GM20000 (cell line): ENCODE measurements around the gene RPL13.

ENCODE experiments used
- DNase-seq: peaks from one replicate; pipeline ENCODE4 v3.0.0; 2012; ENCODE audit warnings: low spot score
- TF ChIP-seq, protein P1 (sequence below): IDR thresholded peaks from 2 replicates; pipeline ENCODE4 v1.5.1; 2012; ENCODE audit warnings: mild to moderate bottlenecking, control low read depth; ENCODE audit errors: extremely low read depth, missing control alignments

The RPL13 gene

DNA sequence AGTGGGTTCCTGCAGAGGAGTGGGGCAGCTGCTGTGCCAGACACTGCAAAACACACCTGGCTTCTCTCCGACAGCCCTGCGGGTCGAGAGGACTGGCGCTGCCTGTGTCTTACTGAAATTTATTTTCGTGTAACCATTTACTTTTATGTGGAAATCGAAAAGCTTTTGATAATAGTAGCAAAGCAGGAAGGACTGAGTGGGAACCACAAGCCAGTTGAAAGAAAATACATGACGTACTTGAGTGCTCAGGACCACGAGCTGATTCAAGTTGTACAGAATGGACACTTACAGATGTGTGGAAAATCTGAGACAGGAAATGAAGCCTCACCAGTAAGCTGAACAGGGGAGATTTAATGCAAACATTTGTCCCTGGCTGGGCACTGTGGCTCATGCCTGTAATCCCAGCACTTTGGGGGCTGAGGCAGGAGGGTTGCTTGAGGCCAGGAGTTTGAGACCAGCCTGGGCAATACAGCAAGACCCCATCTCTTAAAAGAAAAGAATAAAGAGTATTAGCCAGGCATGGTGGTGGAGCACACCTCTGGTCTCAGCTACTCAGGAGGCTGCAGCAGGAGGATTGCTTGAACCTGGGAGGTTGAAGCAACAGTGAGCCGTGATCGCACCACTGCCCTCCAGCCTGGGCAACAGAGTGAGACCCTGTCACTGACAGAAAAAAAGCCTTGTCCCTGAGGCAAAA, 11.3 kb upstream of the RPL13 start:
- DNase-seq: no peak
- TF ChIP-seq, protein P1, sequence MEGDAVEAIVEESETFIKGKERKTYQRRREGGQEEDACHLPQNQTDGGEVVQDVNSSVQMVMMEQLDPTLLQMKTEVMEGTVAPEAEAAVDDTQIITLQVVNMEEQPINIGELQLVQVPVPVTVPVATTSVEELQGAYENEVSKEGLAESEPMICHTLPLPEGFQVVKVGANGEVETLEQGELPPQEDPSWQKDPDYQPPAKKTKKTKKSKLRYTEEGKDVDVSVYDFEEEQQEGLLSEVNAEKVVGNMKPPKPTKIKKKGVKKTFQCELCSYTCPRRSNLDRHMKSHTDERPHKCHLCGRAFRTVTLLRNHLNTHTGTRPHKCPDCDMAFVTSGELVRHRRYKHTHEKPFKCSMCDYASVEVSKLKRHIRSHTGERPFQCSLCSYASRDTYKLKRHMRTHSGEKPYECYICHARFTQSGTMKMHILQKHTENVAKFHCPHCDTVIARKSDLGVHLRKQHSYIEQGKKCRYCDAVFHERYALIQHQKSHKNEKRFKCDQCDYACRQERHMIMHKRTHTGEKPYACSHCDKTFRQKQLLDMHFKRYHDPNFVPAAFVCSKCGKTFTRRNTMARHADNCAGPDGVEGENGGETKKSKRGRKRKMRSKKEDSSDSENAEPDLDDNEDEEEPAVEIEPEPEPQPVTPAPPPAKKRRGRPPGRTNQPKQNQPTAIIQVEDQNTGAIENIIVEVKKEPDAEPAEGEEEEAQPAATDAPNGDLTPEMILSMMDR: no peak

DNA sequence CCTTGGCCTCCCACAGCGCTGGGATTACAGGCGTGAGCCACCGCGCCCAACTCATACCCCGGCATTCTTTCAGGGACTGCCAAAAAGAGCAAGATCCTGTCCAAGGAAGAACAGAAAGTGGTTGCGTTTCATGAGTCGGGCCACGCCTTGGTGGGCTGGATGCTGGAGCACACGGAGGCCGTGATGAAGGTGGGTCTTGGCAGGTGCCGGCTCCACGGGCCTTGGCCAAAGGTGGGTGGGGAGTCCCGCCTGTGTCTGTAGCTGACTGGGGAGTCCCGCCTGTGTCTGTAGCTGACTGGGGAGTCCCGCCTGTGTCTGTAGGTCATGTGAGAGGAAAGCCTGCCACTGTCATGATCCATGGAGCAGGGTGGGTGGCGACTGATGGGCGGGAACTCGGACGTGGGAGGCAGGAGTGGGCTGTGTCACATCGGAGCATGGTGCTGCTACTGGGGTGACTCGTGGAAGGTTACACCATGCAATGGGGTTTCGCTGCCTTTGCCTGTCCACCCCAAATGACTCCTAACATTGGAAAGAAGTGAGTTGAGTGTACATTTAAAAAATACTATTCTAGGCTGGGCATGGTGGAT, 10.0 kb upstream of the RPL13 start:
- no peak for DNase-seq
- TF ChIP-seq, protein P1: no peak

DNA sequence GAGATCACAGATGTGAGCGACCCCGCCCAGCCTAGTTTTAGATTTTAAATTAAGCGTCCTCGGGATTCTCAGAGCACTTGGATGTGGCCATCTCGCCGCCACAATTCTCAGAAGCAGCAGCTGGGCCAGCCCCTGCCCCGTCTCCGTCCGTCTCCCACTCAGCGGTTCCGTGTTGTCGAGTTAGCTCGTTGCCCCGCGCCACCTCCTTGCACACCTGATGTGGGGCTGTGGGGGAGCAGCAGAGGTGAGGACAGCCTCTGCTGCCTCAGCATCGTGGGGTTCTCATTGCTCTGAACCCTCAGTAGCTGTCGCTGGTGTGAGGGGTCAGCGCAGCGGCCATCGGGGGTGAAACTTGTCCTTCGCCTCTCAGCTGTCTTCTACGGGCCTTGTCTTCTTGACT, 8.2 kb upstream of the RPL13 start:
- TF ChIP-seq, protein P1: no peak
- no peak for DNase-seq

DNA sequence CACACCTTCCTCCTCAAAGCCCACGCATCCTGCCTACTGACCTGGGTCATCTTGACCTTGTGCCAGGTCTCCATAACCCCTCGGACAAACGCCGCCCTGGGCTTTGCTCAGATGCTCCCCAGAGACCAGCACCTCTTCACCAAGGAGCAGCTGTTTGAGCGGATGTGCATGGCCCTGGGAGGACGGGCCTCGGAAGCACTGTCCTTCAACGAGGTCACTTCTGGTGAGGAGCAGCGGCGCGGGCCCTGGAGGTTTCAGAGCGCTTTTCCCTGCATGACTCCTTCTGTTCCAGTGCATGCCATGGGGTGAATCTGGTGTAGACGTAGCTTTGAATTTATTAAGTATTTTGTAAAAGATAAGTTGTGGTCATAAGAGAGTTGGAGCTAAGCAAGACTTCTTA, 7.6 kb upstream of the RPL13 start:
- TF ChIP-seq, protein P1: no peak

DNA sequence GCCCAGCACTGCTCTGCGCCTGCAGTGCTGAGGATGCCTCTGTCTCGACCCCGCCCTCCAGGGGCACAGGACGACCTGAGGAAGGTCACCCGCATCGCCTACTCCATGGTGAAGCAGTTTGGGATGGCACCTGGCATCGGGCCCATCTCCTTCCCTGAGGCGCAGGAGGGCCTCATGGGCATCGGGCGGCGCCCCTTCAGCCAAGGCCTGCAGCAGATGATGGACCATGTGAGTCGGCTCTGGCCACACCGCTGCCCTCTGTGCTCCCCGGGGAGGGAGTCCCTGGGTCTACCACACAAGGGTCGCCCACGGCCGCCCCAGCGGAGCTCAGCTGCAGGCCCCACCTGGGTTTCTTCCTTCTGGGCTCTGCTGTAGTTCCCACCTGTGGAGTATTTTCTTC, 6.7 kb upstream of the RPL13 start:
- TF ChIP-seq, protein P1: no peak
- no peak for DNase-seq

More for the DNA sequence above, 7.6 kb upstream of the RPL13 start:
- DNase-seq: no peak

DNA sequence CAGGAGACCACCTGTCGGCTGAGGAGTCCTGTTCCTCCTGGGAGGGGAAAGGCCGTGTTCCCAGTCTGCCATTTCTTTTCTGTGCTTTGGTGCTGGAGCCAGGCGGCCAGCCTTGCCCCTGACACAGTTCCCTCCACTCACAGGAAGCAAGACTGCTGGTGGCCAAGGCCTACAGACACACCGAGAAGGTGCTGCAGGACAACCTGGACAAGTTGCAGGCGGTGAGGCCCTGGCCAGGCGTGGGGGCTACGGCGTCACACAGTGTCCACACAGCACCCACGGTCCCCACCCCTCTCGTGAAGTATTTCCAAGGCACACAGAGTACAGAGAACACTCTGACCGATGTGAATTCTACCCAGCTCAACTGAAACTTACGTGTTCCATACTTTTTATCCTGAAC, 6.1 kb upstream of the RPL13 start:
- DNase-seq: no peak
- TF ChIP-seq, protein P1: no peak

DNA sequence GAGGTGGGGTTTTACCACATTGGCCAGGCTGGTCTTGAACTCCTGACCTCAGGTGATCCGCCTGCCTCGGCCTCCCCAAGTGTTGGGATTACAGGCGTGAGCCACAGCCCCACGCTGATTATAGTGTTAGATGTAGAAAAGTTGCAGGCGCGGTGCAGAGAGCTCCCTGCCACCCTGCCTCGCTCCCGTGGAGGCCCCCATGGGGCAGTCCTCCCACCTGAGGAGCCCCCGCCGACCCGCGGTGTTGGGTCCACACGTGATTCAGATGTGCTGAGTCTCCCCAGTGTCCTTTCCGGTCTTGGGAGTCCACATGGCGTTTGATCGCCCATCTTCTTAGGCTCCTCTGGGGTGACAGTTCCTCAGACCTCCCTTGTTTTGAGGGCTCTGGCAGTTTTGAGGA, 5.2 kb upstream of the RPL13 start:
- TF ChIP-seq, protein P1: no peak
- no peak for DNase-seq
